ENCODE measurements around the gene FXYD2. TPM values are rescaled to one million over a fixed set of nuclear protein-coding genes. Genes with fewer than 3 reads are reported as not detected.

FXYD2 gene
- total RNA-seq, 1 experiment from 2014 or later: 0.39 TPM

GRCh38 chr11:117842131-117842941 is 17.8 kb upstream of the FXYD2 start:
- no peaks in the 10 kb centered on the region for H3K36me3 ChIP-seq (ENCODE audit: control insufficient read depth, insufficient read depth, low read length)
- BruUV-seq (replicated peaks): no TSS peak
- no peak overlapping the region for H3K4me3 ChIP-seq (ENCODE audit: low read depth in 2 of 2, low read length in 2 of 2)
- no peaks in the 10 kb centered on the region for H3K9me3 ChIP-seq (ENCODE audit: control insufficient read depth, insufficient read depth, low read depth, low read length)
- H3K27me3 ChIP-seq (ENCODE audit: control insufficient read depth, insufficient read depth, low read length): peaks cover 27% of the 10 kb centered on the region
- no peak for ATAC-seq
- H3K27ac ChIP-seq (ENCODE audit: low read length): no peak overlapping the region
- intact Hi-C loops (cut with micrococcal nuclease; ENCODE audit: unreplicated experiment): no loop called here
- ChIA-PET CTCF (interaction anchor here (0.7 to 1.8 kb wide), 3 partner anchors 62 to 106 kb away, joined by 3 to 10 read pairs (median 4); no protein-coding TSS in a partner anchor), POLR2A (no interaction called here)
- H3K4me1 ChIP-seq (ENCODE audit: control insufficient read depth, insufficient read depth, low read length): no peaks in the 10 kb centered on the region
- in situ Hi-C loops (cut with HindIII; ENCODE audit: low pct_unique_long_range_greater_than_20kb, low sequenced_read_pairs): no loop called here
- DNase-seq (ENCODE audit: low read depth, low spot score): no peak
- no peak for TF ChIP-seq SIN3A (IDR thresholded peaks at IDR 0.05; ENCODE audit: borderline replicate concordance, insufficient read depth, low read depth, low read length)
- TF ChIP-seq, protein P1, sequence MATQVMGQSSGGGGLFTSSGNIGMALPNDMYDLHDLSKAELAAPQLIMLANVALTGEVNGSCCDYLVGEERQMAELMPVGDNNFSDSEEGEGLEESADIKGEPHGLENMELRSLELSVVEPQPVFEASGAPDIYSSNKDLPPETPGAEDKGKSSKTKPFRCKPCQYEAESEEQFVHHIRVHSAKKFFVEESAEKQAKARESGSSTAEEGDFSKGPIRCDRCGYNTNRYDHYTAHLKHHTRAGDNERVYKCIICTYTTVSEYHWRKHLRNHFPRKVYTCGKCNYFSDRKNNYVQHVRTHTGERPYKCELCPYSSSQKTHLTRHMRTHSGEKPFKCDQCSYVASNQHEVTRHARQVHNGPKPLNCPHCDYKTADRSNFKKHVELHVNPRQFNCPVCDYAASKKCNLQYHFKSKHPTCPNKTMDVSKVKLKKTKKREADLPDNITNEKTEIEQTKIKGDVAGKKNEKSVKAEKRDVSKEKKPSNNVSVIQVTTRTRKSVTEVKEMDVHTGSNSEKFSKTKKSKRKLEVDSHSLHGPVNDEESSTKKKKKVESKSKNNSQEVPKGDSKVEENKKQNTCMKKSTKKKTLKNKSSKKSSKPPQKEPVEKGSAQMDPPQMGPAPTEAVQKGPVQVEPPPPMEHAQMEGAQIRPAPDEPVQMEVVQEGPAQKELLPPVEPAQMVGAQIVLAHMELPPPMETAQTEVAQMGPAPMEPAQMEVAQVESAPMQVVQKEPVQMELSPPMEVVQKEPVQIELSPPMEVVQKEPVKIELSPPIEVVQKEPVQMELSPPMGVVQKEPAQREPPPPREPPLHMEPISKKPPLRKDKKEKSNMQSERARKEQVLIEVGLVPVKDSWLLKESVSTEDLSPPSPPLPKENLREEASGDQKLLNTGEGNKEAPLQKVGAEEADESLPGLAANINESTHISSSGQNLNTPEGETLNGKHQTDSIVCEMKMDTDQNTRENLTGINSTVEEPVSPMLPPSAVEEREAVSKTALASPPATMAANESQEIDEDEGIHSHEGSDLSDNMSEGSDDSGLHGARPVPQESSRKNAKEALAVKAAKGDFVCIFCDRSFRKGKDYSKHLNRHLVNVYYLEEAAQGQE (IDR thresholded peaks at IDR 0.05; ENCODE audit: insufficient read depth in 1 of 2, low read depth in 2 of 2, low read length in 1 of 2): no peak
- TF ChIP-seq POLR2AphosphoS5 (IDR thresholded peaks at IDR 0.05; ENCODE audit: low read depth, low read length): no peak
- TF ChIP-seq CTCF (IDR thresholded peaks at IDR 0.05): no peak
- TF ChIP-seq TCF7L2 (IDR thresholded peaks at IDR 0.05; ENCODE audit: low read depth, low read length): no peak

DNA sequence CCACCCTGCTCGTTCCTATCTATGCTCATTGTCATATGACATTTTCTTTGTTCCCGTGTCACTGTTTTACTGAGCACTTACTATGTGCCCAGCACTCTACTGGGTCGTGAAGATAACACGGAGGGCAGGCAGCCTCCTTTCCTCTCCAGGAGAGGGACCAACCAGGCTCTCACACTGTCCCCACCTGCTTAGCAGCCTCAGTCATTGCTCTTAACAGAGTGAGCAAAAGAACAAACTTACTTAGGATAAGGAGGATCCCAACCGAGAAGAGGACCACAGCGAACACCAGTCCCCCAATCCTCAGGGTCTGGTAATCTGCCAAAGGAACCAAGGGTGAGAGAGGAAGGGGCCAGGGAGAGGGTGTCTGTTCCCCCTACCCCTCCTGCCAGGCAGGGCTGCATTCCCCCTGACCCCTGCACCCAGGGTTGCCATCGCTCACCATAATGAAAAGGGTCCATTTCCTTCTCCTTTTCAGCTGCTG is 17.0 kb upstream of the FXYD2 start:
- in situ Hi-C loops (cut with HindIII; ENCODE audit: low pct_unique_long_range_greater_than_20kb, low sequenced_read_pairs): no loop called here
- CTCF ChIA-PET: interaction anchor here (0.7 to 1.8 kb wide), 2 partner anchors 105 to 107 kb away, joined by 3 to 10 read pairs; no protein-coding TSS in a partner anchor
- ATAC-seq (no peak), DNase-seq (ENCODE audit: low read depth, low spot score) (no peak)
- no peak for TF ChIP-seq SIN3A (IDR thresholded peaks at IDR 0.05; ENCODE audit: borderline replicate concordance, insufficient read depth, low read depth, low read length)
- no peak for TF ChIP-seq TCF7L2 (IDR thresholded peaks at IDR 0.05; ENCODE audit: low read depth, low read length)
- TF ChIP-seq CTCF (IDR thresholded peaks at IDR 0.05): no peak
- TF ChIP-seq, protein P1 (IDR thresholded peaks at IDR 0.05; ENCODE audit: insufficient read depth in 1 of 2, low read depth in 2 of 2, low read length in 1 of 2): no peak
- TF ChIP-seq POLR2AphosphoS5 (IDR thresholded peaks at IDR 0.05; ENCODE audit: low read depth, low read length): no peak
- Histone ChIP-seq H3K4me3 (ENCODE audit: low read depth in 2 of 2, low read length in 2 of 2) (no peak overlapping the region), H3K4me1 (ENCODE audit: control insufficient read depth, insufficient read depth, low read length) (no peaks in the 10 kb centered on the region), H3K36me3 (ENCODE audit: control insufficient read depth, insufficient read depth, low read length) (no peaks in the 10 kb centered on the region), H3K27ac (ENCODE audit: low read length) (no peak overlapping the region), H3K27me3 (ENCODE audit: control insufficient read depth, insufficient read depth, low read length) (peaks cover 22% of the 10 kb centered on the region), H3K9me3 (ENCODE audit: control insufficient read depth, insufficient read depth, low read depth, low read length) (no peaks in the 10 kb centered on the region)
- POLR2A ChIA-PET: no interaction called here
- intact Hi-C loops (cut with micrococcal nuclease; ENCODE audit: unreplicated experiment): no loop called here
- BruUV-seq (replicated peaks): no TSS peak
